ENCODE results near the gene GLT1D1.

The GLT1D1 gene

GRCh38 chr12:129005829-129006228 is 152.6 kb downstream of the GLT1D1 start:
- Histone ChIP-seq H3F3A (ENCODE audit: insufficient read depth, low read length) (no peaks in the 10 kb centered on the region), H3K4me2 (ENCODE audit: low read depth, low read length) (no peak overlapping the region), H3K9ac (ENCODE audit: low read length) (no peak overlapping the region), H3K79me2 (ENCODE audit: low read length) (no peaks in the 10 kb centered on the region), H3K4me1 (ENCODE audit: low read length) (no peaks in the 10 kb centered on the region), H3K9me2 (replicated peaks; ENCODE audit: insufficient read depth, low read length) (no peaks in the 10 kb centered on the region), H4K20me1 (ENCODE audit: insufficient read depth, low read length) (no peaks in the 10 kb centered on the region), H3K9me3 (replicated peaks; ENCODE audit: insufficient read depth, low read length) (no peaks in the 10 kb centered on the region), H3K27me3 (replicated peaks; ENCODE audit: insufficient read depth, low read length) (no peaks in the 10 kb centered on the region), H3K36me3 (replicated peaks; ENCODE audit: insufficient read depth, low read length) (no peaks in the 10 kb centered on the region), H3K27ac (ENCODE audit: low read length) (no peak overlapping the region), H2AFZ (ENCODE audit: low read length) (no peak overlapping the region), H3K4me3 (ENCODE audit: low read length) (no peak overlapping the region)
- DNase-seq, result no peak
- no peak for TF ChIP-seq CTCF (IDR thresholded peaks at IDR 0.05; ENCODE audit: low read length)
- no peak for TF ChIP-seq EZH2phosphoT487 (IDR thresholded peaks at IDR 0.05; ENCODE audit: low read length)

DNA sequence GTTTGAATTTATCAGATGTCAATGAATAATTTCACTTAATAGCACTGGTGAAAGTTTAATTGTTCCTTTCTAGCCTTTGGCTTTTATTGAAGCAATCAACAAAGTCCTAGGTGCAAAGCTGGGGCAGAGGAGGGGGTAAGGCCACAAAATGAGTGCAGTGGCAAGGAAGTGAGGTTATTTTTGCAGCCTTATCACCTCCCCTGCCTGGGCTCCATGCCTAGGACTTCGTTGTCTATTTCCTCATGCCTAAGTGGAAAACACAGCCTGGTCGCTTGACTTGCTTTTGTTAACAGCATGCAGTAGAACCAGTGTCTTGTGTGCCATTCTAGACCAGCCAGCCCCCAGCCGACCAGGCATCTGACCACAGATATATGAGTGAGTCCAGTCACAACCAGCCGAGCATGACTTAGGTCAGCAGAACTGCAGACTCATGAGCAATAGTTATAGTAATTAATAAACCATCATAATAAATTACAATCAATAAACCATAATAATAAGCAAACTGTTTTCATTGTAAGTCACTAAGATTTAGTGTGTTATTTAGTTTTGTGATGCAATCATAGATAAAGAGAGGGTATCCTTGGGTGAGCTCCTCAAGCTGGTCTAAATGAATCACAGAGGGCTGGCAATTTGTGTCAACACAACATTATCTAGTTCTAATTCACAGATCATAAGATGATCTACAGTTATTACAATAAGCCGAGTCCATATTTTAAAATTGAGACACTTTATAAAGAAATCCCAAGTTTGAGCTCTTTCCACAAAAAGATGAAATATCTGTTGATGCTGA is 156.8 kb downstream of the GLT1D1 start:
- TF ChIP-seq CTCF (IDR thresholded peaks at IDR 0.05; ENCODE audit: low read length), result no peak
- no peak for TF ChIP-seq EZH2phosphoT487 (IDR thresholded peaks at IDR 0.05; ENCODE audit: low read length)
- no peak for TF ChIP-seq EZH2 (optimal IDR thresholded peaks at IDR 0.05; ENCODE audit: low read depth, low read length)
- no peaks in the 10 kb centered on the region for H4K20me1 ChIP-seq (ENCODE audit: insufficient read depth, low read length)
- H3K36me3 ChIP-seq (replicated peaks; ENCODE audit: insufficient read depth, low read length), result no peaks in the 10 kb centered on the region
- H3K79me2 ChIP-seq (ENCODE audit: low read length), result no peaks in the 10 kb centered on the region
- no peak for DNase-seq
- no peak overlapping the region for H2AFZ ChIP-seq (ENCODE audit: low read length)
- no peaks in the 10 kb centered on the region for H3K9me3 ChIP-seq (replicated peaks; ENCODE audit: insufficient read depth, low read length)
- no peak overlapping the region for H3K9ac ChIP-seq (ENCODE audit: low read length)
- no peak overlapping the region for H3K27ac ChIP-seq (ENCODE audit: low read length)
- H3F3A ChIP-seq (ENCODE audit: insufficient read depth, low read length), result no peaks in the 10 kb centered on the region
- no peaks in the 10 kb centered on the region for H3K4me1 ChIP-seq (ENCODE audit: low read length)
- H3K27me3 ChIP-seq (replicated peaks; ENCODE audit: insufficient read depth, low read length), result no peaks in the 10 kb centered on the region
- H3K9me2 ChIP-seq (replicated peaks; ENCODE audit: insufficient read depth, low read length), result no peaks in the 10 kb centered on the region
- no peak overlapping the region for H3K4me3 ChIP-seq (ENCODE audit: low read length)
- H3K4me2 ChIP-seq (ENCODE audit: low read depth, low read length), result no peak overlapping the region

- H3K27ac ChIP-seq (ENCODE audit: low read length), result no peak overlapping the region
- H3K27me3 ChIP-seq (replicated peaks; ENCODE audit: insufficient read depth, low read length), result no peaks in the 10 kb centered on the region
- H3K79me2 ChIP-seq (ENCODE audit: low read length), result no peaks in the 10 kb centered on the region
- no peaks in the 10 kb centered on the region for H3K4me1 ChIP-seq (ENCODE audit: low read length)
- TF ChIP-seq EZH2 (optimal IDR thresholded peaks at IDR 0.05; ENCODE audit: low read depth, low read length) (no peak), EZH2phosphoT487 (IDR thresholded peaks at IDR 0.05; ENCODE audit: low read length) (no peak), CTCF (IDR thresholded peaks at IDR 0.05; ENCODE audit: low read length) (no peak)
- no peaks in the 10 kb centered on the region for H3K9me3 ChIP-seq (replicated peaks; ENCODE audit: insufficient read depth, low read length)
- H3K36me3 ChIP-seq (replicated peaks; ENCODE audit: insufficient read depth, low read length), result no peaks in the 10 kb centered on the region
- no peaks in the 10 kb centered on the region for H3K9me2 ChIP-seq (replicated peaks; ENCODE audit: insufficient read depth, low read length)
- H3F3A ChIP-seq (ENCODE audit: insufficient read depth, low read length), result no peaks in the 10 kb centered on the region
- H2AFZ ChIP-seq (ENCODE audit: low read length), result no peak overlapping the region
- H4K20me1 ChIP-seq (ENCODE audit: insufficient read depth, low read length), result no peaks in the 10 kb centered on the region
- H3K4me3 ChIP-seq (ENCODE audit: low read length), result no peak overlapping the region
- no peak for DNase-seq
- no peak overlapping the region for H3K4me2 ChIP-seq (ENCODE audit: low read depth, low read length)
- H3K9ac ChIP-seq (ENCODE audit: low read length), result no peak overlapping the region
These were observed 162.9 kb downstream of the GLT1D1 start for GRCh38 chr12:129016159-129016558.

Data from MM.1S (cell line).